LNCAP (cell line): ENCODE measurements around the gene EIF1AD.

ENCODE experiments used
- CTCF ChIP-seq: fragments of 450-650 bp; IDR thresholded peaks from 2 replicates; pipeline ENCODE4 v1.5.1; 2017; ENCODE audit warnings: mild to moderate bottlenecking

The EIF1AD gene

GRCh38 chr11:66035653-66036333, 33.8 kb upstream of the EIF1AD start:
- TF ChIP-seq CTCF: no peak

GRCh38 chr11:66032957-66033735, 31.2 kb upstream of the EIF1AD start:
- no peak for TF ChIP-seq CTCF

- no peak for TF ChIP-seq CTCF
Measured at GRCh38 chr11:66026017-66026529, 24.1 kb upstream of the EIF1AD start, which contains the start of gene CATSPER1. Gene CATSPER1, minus strand, starts transcription at chr11:66026479. Its CDS starts 100 bp downstream, at chr11:66026379.

GRCh38 chr11:66022401-66023185, 20.6 kb upstream of the EIF1AD start:
- TF ChIP-seq CTCF: peak; percentile 99

GRCh38 chr11:66020618-66021357, 18.8 kb upstream of the EIF1AD start:
- no peak for TF ChIP-seq CTCF

DNA sequence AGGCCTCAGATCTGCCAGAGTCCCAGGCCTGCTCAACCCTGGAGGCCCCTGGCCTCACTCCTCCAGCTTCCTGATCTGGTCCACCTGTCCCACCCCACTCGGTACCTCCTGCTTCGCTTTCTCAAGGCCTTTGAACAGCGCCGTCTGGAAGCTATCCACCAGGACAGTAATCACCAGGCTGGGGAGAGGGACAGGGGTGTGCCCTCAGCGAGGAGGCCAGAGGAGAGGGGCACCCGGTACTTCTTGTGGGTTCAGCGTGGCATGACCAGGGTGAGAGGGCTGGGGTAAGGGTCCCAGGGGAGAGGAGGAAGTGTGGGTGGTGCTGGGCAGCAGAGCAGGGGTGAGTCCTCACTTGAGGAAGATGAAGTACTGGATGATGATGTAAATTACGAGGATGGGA, 18.3 kb upstream of the EIF1AD start:
- no peak for TF ChIP-seq CTCF

- TF ChIP-seq CTCF: no peak
Measured at GRCh38 chr11:66017321-66017720, 15.4 kb upstream of the EIF1AD start.
